Transverse colon (tissue), 4 donors: Measurements from ENCODE around the gene CLDN17. TPM values are rescaled to one million over a fixed set of nuclear protein-coding genes. Genes with fewer than 3 reads are reported as not detected.

ENCODE experiments used
- DNase-seq: peaks from one replicate; pipeline ENCODE4 v3.0.0-alpha.2; 2019
- H3K27ac ChIP-seq, 4 donors: fragments of 200-600 bp; sonication (generic); 2 replicates each; pipeline ENCODE4 v1.5.1; 2016 to 2018; ENCODE audit warnings: inconsistent platforms in 4 of 4
- H3K27me3 ChIP-seq: fragments of 200-600 bp; sonication (generic); 2 replicates; pipeline ENCODE4 v1.5.1; 2017; ENCODE audit warnings: inconsistent platforms
- H3K36me3 ChIP-seq, 4 donors: fragments of 200-600 bp; sonication (generic); 2 replicates each; pipeline ENCODE4 v1.5.1; 2017 to 2019; ENCODE audit warnings: inconsistent platforms in 4 of 4
- H3K4me1 ChIP-seq, 4 donors: fragments of 200-600 bp; sonication (generic); 2 replicates each; pipeline ENCODE4 v1.5.1; 2017 to 2020; ENCODE audit warnings: inconsistent platforms in 4 of 4
- H3K4me3 ChIP-seq, 4 donors: fragments of 200-600 bp; sonication (generic); 1 replicate in 1 of 4; 2 replicates in 3 of 4; pipeline versions ENCODE4 v1.5.1 to v1.6.1; 2017 to 2019; ENCODE audit warnings: inconsistent platforms in 4 of 4
- H3K9me3 ChIP-seq, 2 donors: fragments of 200-600 bp; sonication (generic); 2 replicates each; pipeline ENCODE4 v1.5.1; 2017 to 2019; ENCODE audit warnings: inconsistent platforms in 2 of 2
- CTCF ChIP-seq, 5 experiments: fragments of 200-600 bp in 3 of 5; fragments of 450-650 bp in 2 of 5; sonication (generic) in 3 of 5; IDR thresholded peaks; 1 replicate in 2 of 5; 2 replicates in 3 of 5; pipeline ENCODE4 v1.5.1; 2016 to 2017; ENCODE audit warnings: antibody characterized with exemption in 5 of 5, inconsistent platforms in 3 of 5, mild to moderate bottlenecking in 2 of 5, moderate library complexity in 1 of 5
- EP300 ChIP-seq: sonication (generic); formaldehyde crosslinking; IDR thresholded peaks from one replicate; pipeline ENCODE4 v1.6.1; 2017; ENCODE audit warnings: antibody characterized with exemption, low read depth
- POLR2A ChIP-seq: fragments of 450-650 bp; IDR thresholded peaks from one replicate; pipeline ENCODE4 v1.6.1; 2016; ENCODE audit warnings: antibody characterized with exemption, mild to moderate bottlenecking, moderate library complexity
- POLR2AphosphoS5 ChIP-seq, 3 donors: sonication (generic); formaldehyde crosslinking; IDR thresholded peaks; one replicate each; pipeline ENCODE4 v1.6.1; 2016; ENCODE audit warnings: antibody characterized with exemption in 3 of 3
- WGBS, 2 donors: methylation state at CpG; one replicate each; pipeline ENCODE4 v1.1.5; 2018; ENCODE audit warnings: low coverage in 1 of 2; 5-methylcytosine and 5-hydroxymethylcytosine counted together
- in situ Hi-C, 4 donors: fragments of 200-750 bp; cut with MboI; loops; one replicate each; pipeline versions ENCODE4 v1.15.0 to v1.15.1; 2017; ENCODE audit warnings: low sequenced_read_pairs in 3 of 4, low pct_ligation_motif_present in 1 of 4, low pct_unique_long_range_greater_than_20kb in 1 of 4
- intact Hi-C: fragments of 100-400 bp; cut with DNase I; formaldehyde crosslinking; loops from one replicate; pipeline ENCODE4 v1.15.1; 2023; ENCODE audit warnings: low total_unique reads
- total RNA-seq, 4 donors: library from RNA; depleted of rRNA; stranded (reverse); fragments of >200 nt; gene quantifications; one replicate each; pipeline ENCODE4 v1.1.0, GENCODE V29; 2016

Gene CLDN17
- total RNA-seq, 4 donors from 2014 or later = 3.0 TPM; not detected in 3

GRCh38 chr21:30207252-30207579 lies 40.6 kb upstream of the CLDN17 start:
- no peak for DNase-seq
- no peaks in the 10 kb centered on the region for H3K27me3 ChIP-seq

GRCh38 chr21:30206551-30207251 lies 40.1 kb upstream of the CLDN17 start:
- DNase-seq = no peak
- H3K27ac ChIP-seq = no peak overlapping the region
- H3K9me3 ChIP-seq = no peaks in the 10 kb centered on the region
- no peaks in the 10 kb centered on the region for H3K27me3 ChIP-seq
- TF ChIP-seq POLR2AphosphoS5 (IDR thresholded peaks at IDR 0.05) = no peak
- no peak for TF ChIP-seq EP300
- no peak for TF ChIP-seq CTCF (IDR thresholded peaks at IDR 0.05)
- TF ChIP-seq POLR2A = no peak
- no peaks in the 10 kb centered on the region for H3K36me3 ChIP-seq
- no peak overlapping the region for H3K4me3 ChIP-seq
- intact Hi-C loops = no loop called here
- H3K4me1 ChIP-seq = no peaks in the 10 kb centered on the region
- in situ Hi-C loops = no loop called here
- WGBS, 2 donors = 54 to 66% methylated on average over 4 to 7 of the region's 7 CpGs

More at GRCh38 chr21:30207252-30207579, 40.6 kb upstream of the CLDN17 start:
- in situ Hi-C loops (no loop called here), intact Hi-C loops (no loop called here)
- no peak overlapping the region for H3K27ac ChIP-seq
- TF ChIP-seq POLR2A = no peak
- no peak overlapping the region for H3K4me3 ChIP-seq
- no peaks in the 10 kb centered on the region for H3K36me3 ChIP-seq
- H3K4me1 ChIP-seq = no peaks in the 10 kb centered on the region
- no peaks in the 10 kb centered on the region for H3K9me3 ChIP-seq
- WGBS, 2 donors = 83 to 88% methylated on average over 1 of the region's 1 CpG

- intact Hi-C loops = no loop called here
- no peak for TF ChIP-seq EP300
- no peak for TF ChIP-seq POLR2A
- no peak for TF ChIP-seq CTCF (IDR thresholded peaks at IDR 0.05)
- TF ChIP-seq POLR2AphosphoS5 (IDR thresholded peaks at IDR 0.05) = no peak
These were observed 33.4 kb upstream of the CLDN17 start for GRCh38 chr21:30200000-30200399.

GRCh38 chr21:30194701-30195299 lies 28.2 kb upstream of the CLDN17 start:
- intact Hi-C loops = no loop called here
- 17 to 32% methylated on average over 2 of the region's 2 CpGs for WGBS, 2 donors
- no peaks in the 10 kb centered on the region for H3K9me3 ChIP-seq
- no peaks in the 10 kb centered on the region for H3K36me3 ChIP-seq
- in situ Hi-C loops = no loop called here
- H3K4me1 ChIP-seq = peaks cover 0 to 11% (median 2%) of the 10 kb centered on the region in 4 donors
- no peak for DNase-seq
- H3K27me3 ChIP-seq = no peaks in the 10 kb centered on the region
- TF ChIP-seq CTCF (IDR thresholded peaks at IDR 0.05) (peak; percentile 37 to 59 (median 52)), POLR2AphosphoS5 (IDR thresholded peaks at IDR 0.05) (no peak)
- H3K4me3 ChIP-seq = no peak overlapping the region
- H3K27ac ChIP-seq = no peak overlapping the region

More at GRCh38 chr21:30200000-30200399, 33.4 kb upstream of the CLDN17 start:
- no peaks in the 10 kb centered on the region for H3K9me3 ChIP-seq
- in situ Hi-C loops = no loop called here
- H3K36me3 ChIP-seq = no peaks in the 10 kb centered on the region
- H3K4me3 ChIP-seq = no peak overlapping the region
- no peak overlapping the region for H3K27ac ChIP-seq
- WGBS, 2 donors = 45 to 52% methylated on average over 2 of the region's 2 CpGs
- no peak for DNase-seq
- no peaks in the 10 kb centered on the region for H3K4me1 ChIP-seq
- no peaks in the 10 kb centered on the region for H3K27me3 ChIP-seq

- H3K4me1 ChIP-seq = peaks cover 0 to 13% (median 2%) of the 10 kb centered on the region in 4 donors
- H3K9me3 ChIP-seq = no peaks in the 10 kb centered on the region
- 79 to 88% methylated on average over 2 of the region's 2 CpGs for WGBS, 2 donors
- no peak for TF ChIP-seq POLR2A
- TF ChIP-seq EP300 = no peak
- TF ChIP-seq CTCF (IDR thresholded peaks at IDR 0.05) = no peak
- TF ChIP-seq POLR2AphosphoS5 (IDR thresholded peaks at IDR 0.05) = no peak
- in situ Hi-C loops (no loop called here), intact Hi-C loops (no loop called here)
- no peak overlapping the region for H3K27ac ChIP-seq
- H3K4me3 ChIP-seq = no peak overlapping the region
- DNase-seq = no peak
- H3K36me3 ChIP-seq = no peaks in the 10 kb centered on the region
- no peaks in the 10 kb centered on the region for H3K27me3 ChIP-seq
These were observed 26.6 kb upstream of the CLDN17 start for GRCh38 chr21:30193201-30193600.
